ENCODE results near the gene MXI1. TPM values are rescaled to one million over a fixed set of nuclear protein-coding genes. Genes with fewer than 3 reads are reported as not detected.
A peak's percentile ranks its signal among the peaks of the same experiment; 100 is the strongest.

MXI1 gene
- total RNA-seq, 2 donors from 2014 or later = 31.3 to 55.4 TPM

DNA sequence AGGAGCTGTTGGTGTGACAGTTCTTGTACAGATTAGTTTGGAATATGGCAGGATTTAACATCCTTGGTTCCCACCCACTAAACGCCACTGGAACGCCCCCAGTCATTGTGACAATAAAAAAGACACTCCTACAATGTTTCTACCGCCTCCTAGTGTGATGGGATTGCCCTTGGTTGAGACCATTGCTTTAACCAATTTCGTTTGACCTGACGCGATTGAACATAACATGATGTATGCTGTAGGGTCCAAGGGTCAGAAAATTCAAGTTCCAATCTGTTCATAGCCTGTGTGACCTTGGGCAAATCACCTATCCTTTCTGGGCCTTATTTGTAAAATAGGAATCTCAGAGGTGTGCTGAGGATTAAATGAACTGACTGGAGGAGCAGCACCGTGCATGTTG is 12.5 kb downstream of the MXI1 start:
- H3K36me3 Mint-ChIP-seq (ENCODE audit: low read depth) = no peaks in the 10 kb centered on the region
- H3K4me1 Mint-ChIP-seq = peaks cover 39% of the 10 kb centered on the region
- no peaks in the 10 kb centered on the region for H3K27me3 Mint-ChIP-seq (ENCODE audit: insufficient read depth)
- 85 to 87% methylated on average over 6 to 7 of the region's 7 CpGs for WGBS, 2 experiments (ENCODE audit: insufficient coverage in 1 of 2, insufficient read length in 1 of 2)
- Histone ChIP-seq H3K27ac (ENCODE audit: low read depth, low read length) (no peak overlapping the region), H3K27me3 (ENCODE audit: control insufficient read depth, insufficient read depth, low read length, poor library complexity, severe bottlenecking) (no peaks in the 10 kb centered on the region), H3K4me3 (ENCODE audit: low read length) (no peak overlapping the region), H3K9me3 (ENCODE audit: control insufficient read depth, low read length) (no peaks in the 10 kb centered on the region), H3K4me1 (ENCODE audit: control insufficient read depth, insufficient read depth, low read length) (peaks cover 6% of the 10 kb centered on the region), H3K36me3 (ENCODE audit: control insufficient read depth, insufficient read depth, low read length) (no peaks in the 10 kb centered on the region), H3K9ac (ENCODE audit: extremely low read depth, low read length, poor library complexity, severe bottlenecking) (no peak overlapping the region)
- H3K4me3 Mint-ChIP-seq = no peak overlapping the region
- DNase-seq = no peak
- TF ChIP-seq, protein P1, sequence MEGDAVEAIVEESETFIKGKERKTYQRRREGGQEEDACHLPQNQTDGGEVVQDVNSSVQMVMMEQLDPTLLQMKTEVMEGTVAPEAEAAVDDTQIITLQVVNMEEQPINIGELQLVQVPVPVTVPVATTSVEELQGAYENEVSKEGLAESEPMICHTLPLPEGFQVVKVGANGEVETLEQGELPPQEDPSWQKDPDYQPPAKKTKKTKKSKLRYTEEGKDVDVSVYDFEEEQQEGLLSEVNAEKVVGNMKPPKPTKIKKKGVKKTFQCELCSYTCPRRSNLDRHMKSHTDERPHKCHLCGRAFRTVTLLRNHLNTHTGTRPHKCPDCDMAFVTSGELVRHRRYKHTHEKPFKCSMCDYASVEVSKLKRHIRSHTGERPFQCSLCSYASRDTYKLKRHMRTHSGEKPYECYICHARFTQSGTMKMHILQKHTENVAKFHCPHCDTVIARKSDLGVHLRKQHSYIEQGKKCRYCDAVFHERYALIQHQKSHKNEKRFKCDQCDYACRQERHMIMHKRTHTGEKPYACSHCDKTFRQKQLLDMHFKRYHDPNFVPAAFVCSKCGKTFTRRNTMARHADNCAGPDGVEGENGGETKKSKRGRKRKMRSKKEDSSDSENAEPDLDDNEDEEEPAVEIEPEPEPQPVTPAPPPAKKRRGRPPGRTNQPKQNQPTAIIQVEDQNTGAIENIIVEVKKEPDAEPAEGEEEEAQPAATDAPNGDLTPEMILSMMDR (conservative IDR thresholded peaks at IDR 0.05) = no peak
- no peak overlapping the region for H3K27ac Mint-ChIP-seq
- no peaks in the 10 kb centered on the region for H3K9me3 Mint-ChIP-seq

- TF ChIP-seq, protein P1 (conservative IDR thresholded peaks at IDR 0.05) = no peak
- H3K36me3 ChIP-seq (ENCODE audit: control insufficient read depth, insufficient read depth, low read length) = no peaks in the 10 kb centered on the region
- H3K9ac ChIP-seq (ENCODE audit: extremely low read depth, low read length, poor library complexity, severe bottlenecking) = no peak overlapping the region
- peaks cover 6% of the 10 kb centered on the region for H3K4me1 ChIP-seq (ENCODE audit: control insufficient read depth, insufficient read depth, low read length)
- no peaks in the 10 kb centered on the region for H3K27me3 ChIP-seq (ENCODE audit: control insufficient read depth, insufficient read depth, low read length, poor library complexity, severe bottlenecking)
- no peaks in the 10 kb centered on the region for H3K9me3 ChIP-seq (ENCODE audit: control insufficient read depth, low read length)
- Mint-ChIP-seq H3K27ac (no peak overlapping the region), H3K27me3 (ENCODE audit: insufficient read depth) (no peaks in the 10 kb centered on the region), H3K9me3 (no peaks in the 10 kb centered on the region), H3K36me3 (ENCODE audit: low read depth) (no peaks in the 10 kb centered on the region), H3K4me1 (peaks cover 44% of the 10 kb centered on the region), H3K4me3 (no peak overlapping the region)
- H3K4me3 ChIP-seq (ENCODE audit: low read length) = no peak overlapping the region
- H3K27ac ChIP-seq (ENCODE audit: low read depth, low read length) = no peak overlapping the region
- WGBS, 2 experiments (ENCODE audit: insufficient coverage in 1 of 2, insufficient read length in 1 of 2) = 85% methylated on average over 2 of the region's 2 CpGs; no CpG with 5 or more reads in 1 of the 2 experiments
- DNase-seq = no peak
These were observed 13.0 kb downstream of the MXI1 start for GRCh38 chr10:110220398-110220797.

DNA sequence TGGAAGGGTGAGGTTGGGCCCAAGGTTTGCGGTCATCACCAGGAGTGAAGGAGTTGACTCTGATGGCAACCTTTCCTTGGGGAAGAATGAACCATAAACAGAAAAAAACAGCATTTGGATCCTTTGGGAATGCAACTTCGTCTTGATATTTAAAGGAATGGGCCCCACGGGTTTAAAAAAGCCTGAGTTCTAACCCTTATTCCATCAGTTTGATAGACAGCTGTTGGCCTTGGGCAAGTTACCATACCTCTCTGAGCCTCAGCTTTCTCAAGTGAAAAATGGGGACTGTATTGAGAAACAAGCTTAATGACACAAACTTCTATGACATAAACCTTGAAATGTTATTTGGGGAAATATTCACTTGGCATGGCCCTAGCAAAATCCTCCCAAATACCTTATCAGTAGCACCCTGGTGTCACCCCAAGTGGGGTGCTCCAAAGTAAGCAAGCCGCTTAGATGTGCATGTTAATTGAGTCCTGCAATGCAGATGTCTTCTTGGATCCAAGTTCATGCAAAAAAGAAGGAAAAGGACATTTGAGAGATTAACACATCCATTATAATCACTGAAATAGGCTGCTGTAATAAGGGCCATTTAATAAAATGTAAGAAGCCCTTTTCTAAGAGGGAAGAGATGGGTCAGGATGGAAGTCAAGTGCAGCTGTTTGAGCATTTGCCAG is 13.8 kb downstream of the MXI1 start:
- Histone ChIP-seq H3K9ac (ENCODE audit: extremely low read depth, low read length, poor library complexity, severe bottlenecking) (no peak overlapping the region), H3K4me1 (ENCODE audit: control insufficient read depth, insufficient read depth, low read length) (peaks cover 6% of the 10 kb centered on the region), H3K27ac (ENCODE audit: low read depth, low read length) (no peak overlapping the region), H3K27me3 (ENCODE audit: control insufficient read depth, insufficient read depth, low read length, poor library complexity, severe bottlenecking) (no peaks in the 10 kb centered on the region), H3K4me3 (ENCODE audit: low read length) (peak overlapping the region; percentile 60), H3K36me3 (ENCODE audit: control insufficient read depth, insufficient read depth, low read length) (no peaks in the 10 kb centered on the region), H3K9me3 (ENCODE audit: control insufficient read depth, low read length) (no peaks in the 10 kb centered on the region)
- no peaks in the 10 kb centered on the region for H3K9me3 Mint-ChIP-seq
- no peak overlapping the region for H3K27ac Mint-ChIP-seq
- DNase-seq = no peak
- H3K36me3 Mint-ChIP-seq (ENCODE audit: low read depth) = no peaks in the 10 kb centered on the region
- WGBS, 2 experiments (ENCODE audit: insufficient coverage in 1 of 2, insufficient read length in 1 of 2) = 81 to 92% methylated on average over 4 of the region's 4 CpGs
- no peaks in the 10 kb centered on the region for H3K27me3 Mint-ChIP-seq (ENCODE audit: insufficient read depth)
- peak overlapping the region; percentile 43 for H3K4me3 Mint-ChIP-seq
- peaks cover 40% of the 10 kb centered on the region for H3K4me1 Mint-ChIP-seq
- TF ChIP-seq, protein P1 (conservative IDR thresholded peaks at IDR 0.05) = no peak
